SK-N-SH (cell line): Measurements from ENCODE around the gene SYT1. TPM values are rescaled to one million over a fixed set of nuclear protein-coding genes. Genes with fewer than 3 reads are reported as not detected.
A peak's percentile ranks its signal among the peaks of the same experiment; 100 is the strongest.

Experiments
- CTCF ChIA-PET: fragments of 300-600, 350-600 bp; formaldehyde crosslinking; extraction: SDS; loops from one replicate; lab custom pipeline; 2021; lab: Yijun Ruan, JAX
- POLR2A ChIA-PET: fragments of 350-600 bp; sonication (Branson Sonifier 250); formaldehyde crosslinking; extraction: SDS; loops from one replicate; lab custom pipeline; 2020; ENCODE audit warnings: antibody characterized with exemption, inconsistent platforms; lab: Yijun Ruan, JAX
- DNase-seq: peaks from one replicate; pipeline ENCODE4 v3.0.0; 2012
- H2AFZ ChIP-seq: fragments of 200-600 bp; sonication (generic); 2 replicates; pipeline ENCODE4 v1.8.1; 2016; ENCODE audit warnings: antibody characterized with exemption, mild to moderate bottlenecking, low read depth
- H3F3A ChIP-seq: fragments of 200-600 bp; sonication (generic); replicated peaks from 2 replicates; pipeline ENCODE3; 2016; ENCODE audit warnings: antibody characterized with exemption, mild to moderate bottlenecking; ENCODE audit not compliant: insufficient read depth
- H3K27ac ChIP-seq, 2 experiments: fragments of 200-500 bp in 1 of 2; fragments of 200-600 bp in 1 of 2; sonication (Bioruptor generic) in 1 of 2; sonication (generic), shearing (Covaris generic) in 1 of 2; 2 replicates each; pipeline versions ENCODE4 v1.5.1 to v1.6.1; 2014 to 2016; ENCODE audit warnings: low read depth in 2 of 2, inconsistent platforms in 1 of 2, low read length in 1 of 2, mild to moderate bottlenecking in 1 of 2, mixed read lengths in 1 of 2
- H3K27me3 ChIP-seq: fragments of 200-600 bp; sonication (generic), shearing (Covaris generic); 2 replicates; pipeline ENCODE4 v1.6.1; 2016; ENCODE audit warnings: mixed run types; ENCODE audit not compliant: insufficient read depth
- H3K36me3 ChIP-seq, 2 experiments: fragments of 200-500 bp in 1 of 2; fragments of 200-600 bp in 1 of 2; sonication (Bioruptor generic) in 1 of 2; sonication (generic) in 1 of 2; replicated peaks in 1 of 2; 2 replicates each; pipeline versions ENCODE3 to v1.5.1; 2014 to 2016; ENCODE audit warnings: low read length in 1 of 2, mild to moderate bottlenecking in 1 of 2; ENCODE audit not compliant: insufficient read depth in 2 of 2, control insufficient read depth in 1 of 2
- H3K4me1 ChIP-seq, 2 experiments: fragments of 200-500 bp in 1 of 2; fragments of 200-600 bp in 1 of 2; sonication (Bioruptor generic) in 1 of 2; sonication (generic), shearing (Covaris generic) in 1 of 2; 2 replicates each; pipeline versions ENCODE4 v1.5.1 to v1.6.1; 2014 to 2016; ENCODE audit warnings: low read depth in 1 of 2, low read length in 1 of 2, mixed run types in 1 of 2; ENCODE audit not compliant: insufficient read depth in 2 of 2, control insufficient read depth in 1 of 2
- H3K4me2 ChIP-seq: fragments of 200-600 bp; sonication (generic), shearing (Covaris generic); 2 replicates; pipeline ENCODE4 v1.6.1; 2017; ENCODE audit warnings: mixed run types
- H3K4me3 ChIP-seq, 2 experiments: fragments of 200-500 bp in 1 of 2; fragments of 200-600 bp in 1 of 2; sonication (Bioruptor generic) in 1 of 2; sonication (generic), shearing (Covaris generic) in 1 of 2; 2 replicates each; pipeline versions ENCODE4 v1.5.1 to v1.8.1; 2014 to 2016; ENCODE audit warnings: low read depth in 2 of 2, inconsistent platforms in 1 of 2, low read length in 1 of 2, mild to moderate bottlenecking in 1 of 2, mixed read lengths in 1 of 2, moderate library complexity in 1 of 2
- H3K79me2 ChIP-seq: fragments of 200-600 bp; sonication (generic); 2 replicates; pipeline ENCODE4 v1.8.1; 2017; ENCODE audit warnings: mild to moderate bottlenecking; ENCODE audit not compliant: insufficient read depth
- H3K9ac ChIP-seq: fragments of 200-600 bp; sonication (generic); 2 replicates; pipeline ENCODE4 v1.6.1; 2017; ENCODE audit warnings: mixed run types
- H3K9me2 ChIP-seq: fragments of 200-600 bp; sonication (generic); 2 replicates; pipeline ENCODE4 v1.6.1; 2017; ENCODE audit warnings: mixed run types
- H3K9me3 ChIP-seq: fragments of 200-600 bp; sonication (generic); 2 replicates; pipeline ENCODE4 v1.6.1; 2017; ENCODE audit warnings: mixed run types, mild to moderate bottlenecking, moderate library complexity
- H4K20me1 ChIP-seq: fragments of 200-600 bp; sonication (generic); 2 replicates; pipeline ENCODE4 v1.6.1; 2017; ENCODE audit warnings: mild to moderate bottlenecking, mixed run types; ENCODE audit not compliant: insufficient read depth
- FOXM1 ChIP-seq: IDR thresholded peaks from 2 replicates; pipeline ENCODE4 v1.4.0; 2012; ENCODE audit warnings: low read depth, mild to moderate bottlenecking
- GATA2 ChIP-seq: sonication (generic); formaldehyde crosslinking; IDR thresholded peaks from 2 replicates; pipeline ENCODE4 v1.5.0; 2020; ENCODE audit warnings: mild to moderate bottlenecking, missing genetic modification reagents
- MEF2A ChIP-seq: IDR thresholded peaks from 2 replicates; pipeline ENCODE4 v1.4.0; 2012; ENCODE audit warnings: low read depth, borderline replicate concordance
- POLR2AphosphoS5 ChIP-seq: IDR thresholded peaks from 2 replicates; pipeline ENCODE4 v1.6.1; 2012; ENCODE audit warnings: low read depth, low read length
- RAD21 ChIP-seq: IDR thresholded peaks from 2 replicates; pipeline ENCODE4 v1.6.1; 2012; ENCODE audit warnings: mild to moderate bottlenecking, low read length
- RCOR1 ChIP-seq: fragments of 150-350 bp; IDR thresholded peaks from 2 replicates; pipeline ENCODE4 v1.6.1; 2017; ENCODE audit warnings: antibody characterized with exemption, low read length
- REST ChIP-seq: IDR thresholded peaks from 2 replicates; pipeline ENCODE4 v1.6.1; 2012; ENCODE audit warnings: mild to moderate bottlenecking, low read depth, low read length, moderate library complexity
- TAF1 ChIP-seq: IDR thresholded peaks from 2 replicates; pipeline ENCODE4 v1.6.1; 2012; ENCODE audit warnings: low read depth, mild to moderate bottlenecking, low read length, moderate library complexity, borderline replicate concordance
- ZBTB33 ChIP-seq: IDR thresholded peaks from 2 replicates; pipeline ENCODE4 v1.4.0; 2012; ENCODE audit warnings: low read depth, borderline replicate concordance
- WGBS: methylation state at CpG from one replicate; pipeline ENCODE4 v1.1.6; 2017; ENCODE audit warnings: low lambda C conversion rate; 5-methylcytosine and 5-hydroxymethylcytosine counted together
- polyA plus RNA-seq, 3 experiments: library from polyadenylated mRNA; depleted of rRNA; stranded (reverse); fragments of >200 nt; gene quantifications; 2 replicates each; pipeline ENCODE4 v1.2.3, GENCODE V29; 2012

Gene SYT1
- polyA plus RNA-seq, 1 of the 3 experiments (the other 2 are of a cell fraction): 12.7 TPM

DNA sequence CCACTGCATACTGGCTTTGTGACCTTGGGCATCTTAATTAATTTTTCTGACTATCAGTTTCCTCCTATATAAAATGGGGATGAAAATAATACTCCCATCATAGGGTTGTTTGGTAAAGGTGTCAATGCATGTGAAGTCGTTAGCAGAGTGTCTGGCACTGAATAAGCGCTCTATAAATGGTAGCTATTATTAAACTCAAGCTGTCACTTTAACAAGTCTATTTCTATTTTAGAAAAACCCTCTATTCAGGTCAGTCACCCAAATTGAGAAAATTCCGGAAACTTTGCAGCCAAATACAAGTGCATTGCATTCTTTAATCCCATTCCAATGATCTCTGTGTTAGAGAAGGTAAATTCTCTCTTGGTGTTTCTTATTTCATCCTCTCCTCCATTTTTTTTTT, 363.1 kb downstream of the SYT1 start:
- Histone ChIP-seq H3K27ac (no peak overlapping the region), H3K9me2 (no peaks in the 10 kb centered on the region), H3K4me2 (no peak overlapping the region), H4K20me1 (no peaks in the 10 kb centered on the region), H3K4me3 (no peak overlapping the region), H3F3A (no peaks in the 10 kb centered on the region), H3K79me2 (no peaks in the 10 kb centered on the region; the same call in 1 of the 2 replicates), H3K36me3 (no peaks in the 10 kb centered on the region), H3K27me3 (no peaks in the 10 kb centered on the region), H2AFZ (no peak overlapping the region), H3K9me3 (no peaks in the 10 kb centered on the region), H3K9ac (no peak overlapping the region), H3K4me1 (peaks cover 0 to 2% of the 10 kb centered on the region in 2 experiments; a peak in 2 of 4 replicates)
- ChIA-PET CTCF (interaction anchor here (0.7 to 1.0 kb wide), 2 partner anchors 13 to 33 kb away, joined by 3 read pairs; no protein-coding TSS in a partner anchor), POLR2A (no interaction called here)
- TF ChIP-seq TAF1 (no peak), GATA2 (CRISPR knock-in tag) (no peak), FOXM1 (no peak), POLR2AphosphoS5 (no peak), ZBTB33 (no peak), RCOR1 (no peak)
- no peak for DNase-seq
- 96% methylated on average over 3 of the region's 3 CpGs for WGBS

- TF ChIP-seq REST: no peak
- TF ChIP-seq RAD21: no peak
- no peak for TF ChIP-seq GATA2 (CRISPR knock-in tag)
- no peak for TF ChIP-seq MEF2A
- Histone ChIP-seq H3K4me3 (no peak overlapping the region), H3K27me3 (no peaks in the 10 kb centered on the region), H3K79me2 (no peaks in the 10 kb centered on the region), H3K9me2 (no peaks in the 10 kb centered on the region), H3K4me2 (no peak overlapping the region), H3K4me1 (peaks cover 0 to 12% of the 10 kb centered on the region in 2 experiments; a peak in 2 of 4 replicates), H2AFZ (no peak overlapping the region), H3K36me3 (peaks cover 0 to 5% of the 10 kb centered on the region in 2 experiments), H3K9me3 (no peaks in the 10 kb centered on the region), H3F3A (no peaks in the 10 kb centered on the region), H3K9ac (no peak overlapping the region), H4K20me1 (no peaks in the 10 kb centered on the region), H3K27ac (peak overlapping the region in 1 of 2 experiments; percentile 55; a peak in 2 of 4 replicates)
- POLR2A ChIA-PET: interaction anchor here (0.6 kb wide), 1 partner anchor 1318 kb away, joined by 3 read pairs; no protein-coding TSS in a partner anchor
- no peak for DNase-seq
- CTCF ChIA-PET: no interaction called here
- WGBS: 77% methylated on average over 7 of the region's 7 CpGs
These were observed 368.8 kb downstream of the SYT1 start for GRCh38 chr12:79233341-79233781.
